ENCODE measurements around the gene CERS4. TPM values are rescaled to one million over a fixed set of nuclear protein-coding genes. Genes with fewer than 3 reads are reported as not detected.
A peak's percentile ranks its signal among the peaks of the same experiment; 100 is the strongest.

CERS4 gene
- total and polyA plus RNA-seq, 10 donors = 27.7 to 49.2 (median 43.1) TPM

DNA sequence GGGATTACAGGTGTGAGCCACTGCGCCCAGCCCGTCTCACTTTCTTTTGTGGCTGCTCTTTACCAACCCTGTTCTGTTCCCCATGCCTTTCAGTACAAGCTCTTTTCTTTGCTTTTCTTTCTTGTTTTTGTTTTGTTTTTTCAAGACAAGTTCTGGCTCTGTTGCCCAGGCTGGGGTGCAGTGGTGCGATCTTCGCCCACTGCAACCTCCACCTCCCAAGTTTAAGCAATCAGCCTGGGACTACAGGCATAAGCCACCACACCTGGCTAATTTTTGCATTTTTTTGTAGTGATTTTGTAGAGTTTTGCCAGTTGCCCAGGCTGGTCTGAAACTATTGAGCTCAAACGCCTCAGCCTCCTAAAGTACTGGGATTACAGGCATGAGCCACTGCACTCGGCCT is 3.7 kb downstream of the CERS4 start:
- peaks cover 0 to 32% (median 0%) of the 10 kb centered on the region in 6 donors for H3K36me3 ChIP-seq
- no peaks in the 10 kb centered on the region for H3K9me3 ChIP-seq
- no peak for DNase-seq
- H3K4me1 ChIP-seq = peaks cover 7 to 76% (median 45%) of the 10 kb centered on the region in 6 donors
- intact Hi-C loops (cut with DNase I; ENCODE audit: low total_unique reads) = no loop called here
- no peak overlapping the region for H3K27ac ChIP-seq
- H3K4me3 ChIP-seq = no peak overlapping the region
- TF ChIP-seq POLR2A (IDR thresholded peaks at IDR 0.05) (no peak), POLR2AphosphoS5 (IDR thresholded peaks at IDR 0.05) (no peak)
- TF ChIP-seq, protein P1, sequence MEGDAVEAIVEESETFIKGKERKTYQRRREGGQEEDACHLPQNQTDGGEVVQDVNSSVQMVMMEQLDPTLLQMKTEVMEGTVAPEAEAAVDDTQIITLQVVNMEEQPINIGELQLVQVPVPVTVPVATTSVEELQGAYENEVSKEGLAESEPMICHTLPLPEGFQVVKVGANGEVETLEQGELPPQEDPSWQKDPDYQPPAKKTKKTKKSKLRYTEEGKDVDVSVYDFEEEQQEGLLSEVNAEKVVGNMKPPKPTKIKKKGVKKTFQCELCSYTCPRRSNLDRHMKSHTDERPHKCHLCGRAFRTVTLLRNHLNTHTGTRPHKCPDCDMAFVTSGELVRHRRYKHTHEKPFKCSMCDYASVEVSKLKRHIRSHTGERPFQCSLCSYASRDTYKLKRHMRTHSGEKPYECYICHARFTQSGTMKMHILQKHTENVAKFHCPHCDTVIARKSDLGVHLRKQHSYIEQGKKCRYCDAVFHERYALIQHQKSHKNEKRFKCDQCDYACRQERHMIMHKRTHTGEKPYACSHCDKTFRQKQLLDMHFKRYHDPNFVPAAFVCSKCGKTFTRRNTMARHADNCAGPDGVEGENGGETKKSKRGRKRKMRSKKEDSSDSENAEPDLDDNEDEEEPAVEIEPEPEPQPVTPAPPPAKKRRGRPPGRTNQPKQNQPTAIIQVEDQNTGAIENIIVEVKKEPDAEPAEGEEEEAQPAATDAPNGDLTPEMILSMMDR (IDR thresholded peaks at IDR 0.05 in 8 of 11, conservative IDR thresholded peaks at IDR 0.05 in 3 of 11) = no peak
- H3K27me3 ChIP-seq (replicated peaks in 1 of 7) = peaks cover 0 to 24% (median 5%) of the 10 kb centered on the region in 7 donors
- 92 to 98% (median 95%) methylated on average over 6 of the region's 6 CpGs for whole genome bisulfite sequencing, 5 donors

DNA sequence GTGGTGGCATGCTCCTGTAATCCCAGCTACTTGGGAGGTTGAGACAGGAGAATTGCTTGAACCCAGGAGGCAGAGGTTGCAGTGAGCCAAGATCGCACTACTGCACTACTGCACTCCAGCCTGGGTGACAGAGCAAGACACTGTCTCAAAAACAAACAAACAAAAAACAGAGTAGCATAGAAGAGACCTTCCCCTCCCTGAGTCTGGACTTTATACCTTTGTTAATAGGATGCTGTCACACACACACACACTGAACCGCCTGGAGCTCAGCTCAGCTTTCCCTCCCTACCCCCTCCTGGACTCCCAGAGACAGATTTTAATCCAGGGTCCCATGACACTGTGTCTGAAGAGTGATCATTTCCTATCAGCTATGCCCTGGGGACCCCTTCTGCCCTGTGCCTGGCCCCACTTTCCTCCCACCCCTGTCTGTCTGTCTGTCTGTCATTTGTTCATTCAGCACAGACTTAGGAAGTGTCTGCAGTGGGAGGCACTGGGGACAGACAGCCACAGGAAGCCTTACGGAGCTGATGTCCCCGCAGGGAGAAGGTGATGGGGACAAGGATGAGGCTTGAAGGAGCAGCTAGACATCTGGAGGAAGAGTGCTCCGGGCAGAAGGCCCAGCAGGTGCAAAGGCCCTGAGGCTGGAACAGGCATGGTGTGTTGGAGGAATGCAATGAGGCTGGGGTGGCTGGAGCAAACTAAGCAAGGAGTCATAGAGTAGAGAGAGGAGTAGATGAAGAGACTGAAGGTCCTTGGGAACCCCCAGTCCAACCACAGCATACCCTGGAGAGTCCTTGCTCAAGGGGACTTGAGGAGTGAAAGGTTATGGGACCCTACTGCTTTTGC is 4.9 kb downstream of the CERS4 start:
- Histone ChIP-seq H3K36me3 (peaks cover 0 to 43% (median 0%) of the 10 kb centered on the region in 6 donors), H3K27ac (peak overlapping the region in 1 of 8 donors; percentile 36), H3K4me1 (peaks cover 7 to 66% (median 37%) of the 10 kb centered on the region in 6 donors), H3K9me3 (no peaks in the 10 kb centered on the region), H3K27me3 (replicated peaks in 1 of 7) (peaks cover 0 to 12% (median 0%) of the 10 kb centered on the region in 7 donors), H3K4me3 (no peak overlapping the region)
- TF ChIP-seq POLR2A (IDR thresholded peaks at IDR 0.05) = no peak
- TF ChIP-seq, protein P1 (IDR thresholded peaks at IDR 0.05 in 8 of 11, conservative IDR thresholded peaks at IDR 0.05 in 3 of 11) = no peak
- no peak for TF ChIP-seq POLR2AphosphoS5 (IDR thresholded peaks at IDR 0.05)
- DNase-seq = no peak
- intact Hi-C loops (cut with DNase I; ENCODE audit: low total_unique reads) = no loop called here
- WGBS, 5 donors = 78 to 89% (median 80%) methylated on average over 5 of the region's 5 CpGs

DNA sequence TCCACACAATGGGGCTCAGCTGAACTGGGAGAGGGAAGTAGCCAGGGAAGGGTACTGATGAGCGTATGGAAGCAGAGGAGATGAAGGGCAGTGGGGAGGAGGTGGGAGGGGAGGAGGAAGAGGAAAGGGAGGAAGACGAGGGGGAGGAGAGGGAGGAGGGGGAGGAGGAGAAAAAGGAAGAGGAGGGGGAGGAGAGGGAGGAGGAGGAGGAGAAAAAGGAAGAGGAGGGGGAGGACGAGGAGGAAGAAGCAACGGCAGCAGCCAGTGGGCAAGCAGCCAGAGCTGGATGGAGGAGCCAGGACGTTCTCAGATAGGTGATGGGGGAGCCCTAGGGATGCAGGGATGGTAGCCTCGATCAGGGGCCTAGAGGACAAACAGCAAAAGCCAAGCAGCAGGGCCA is 5.6 kb downstream of the CERS4 start:
- H3K4me3 ChIP-seq = no peak overlapping the region
- H3K4me1 ChIP-seq = peaks cover 7 to 61% (median 35%) of the 10 kb centered on the region in 6 donors
- H3K27me3 ChIP-seq (replicated peaks in 1 of 7) = peaks cover 0 to 5% (median 0%) of the 10 kb centered on the region in 7 donors
- intact Hi-C loops (cut with DNase I; ENCODE audit: low total_unique reads) = no loop called here
- WGBS, 5 donors = 24 to 30% (median 27%) methylated on average over 6 of the region's 6 CpGs
- H3K27ac ChIP-seq = peak overlapping the region in 1 of 8 donors; percentile 36
- no peaks in the 10 kb centered on the region for H3K9me3 ChIP-seq
- peaks cover 0 to 49% (median 0%) of the 10 kb centered on the region in 6 donors for H3K36me3 ChIP-seq
- no peak for DNase-seq
- TF ChIP-seq POLR2AphosphoS5 (IDR thresholded peaks at IDR 0.05) (no peak), POLR2A (IDR thresholded peaks at IDR 0.05) (no peak)
- TF ChIP-seq, protein P1 (IDR thresholded peaks at IDR 0.05 in 8 of 11, conservative IDR thresholded peaks at IDR 0.05 in 3 of 11) = no peak

DNA sequence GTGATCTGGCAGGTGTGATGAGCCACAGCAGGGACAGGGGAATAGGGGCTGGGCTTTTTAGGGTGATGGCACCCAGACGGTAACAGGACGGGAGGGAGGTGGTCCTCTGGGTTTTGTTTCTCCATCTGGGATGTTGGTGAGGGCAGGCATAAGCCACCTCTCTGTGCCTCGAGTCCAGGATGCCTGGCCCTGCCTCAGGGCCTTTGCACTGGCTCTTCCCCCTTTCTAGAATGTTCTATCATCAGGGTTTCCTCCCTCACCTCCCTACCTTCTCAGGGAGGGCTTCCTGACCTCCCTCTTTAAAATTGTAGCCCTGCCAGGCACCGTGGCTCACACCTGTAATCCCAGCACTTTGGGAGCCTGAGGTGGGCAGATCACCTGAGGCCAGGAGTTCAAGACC is 6.6 kb downstream of the CERS4 start:
- Histone ChIP-seq H3K27ac (no peak overlapping the region), H3K36me3 (peaks cover 0 to 57% (median 0%) of the 10 kb centered on the region in 6 donors), H3K27me3 (replicated peaks in 1 of 7) (no peaks in the 10 kb centered on the region), H3K4me1 (peaks cover under 1 to 51% (median 26%) of the 10 kb centered on the region in 6 donors), H3K9me3 (no peaks in the 10 kb centered on the region), H3K4me3 (no peak overlapping the region)
- intact Hi-C loops (cut with DNase I; ENCODE audit: low total_unique reads) = no loop called here
- TF ChIP-seq POLR2A (IDR thresholded peaks at IDR 0.05) (no peak), POLR2AphosphoS5 (IDR thresholded peaks at IDR 0.05) (no peak)
- TF ChIP-seq, protein P1 (IDR thresholded peaks at IDR 0.05 in 8 of 11, conservative IDR thresholded peaks at IDR 0.05 in 3 of 11) = no peak
- WGBS, 5 donors = 83 to 94% (median 92%) methylated on average over 4 of the region's 4 CpGs
- DNase-seq = no peak

Measured in spleen (tissue), 11 donors.